T-helper 2 cell (primary cell): Measurements from ENCODE around the gene ARMS2.

Experiments used
- DNase-seq, 5 experiments: peaks; one replicate each; pipeline versions ENCODE4 v3.0.0 to v3.0.0-alpha.2; 2012 to 2022

ARMS2 gene

DNA sequence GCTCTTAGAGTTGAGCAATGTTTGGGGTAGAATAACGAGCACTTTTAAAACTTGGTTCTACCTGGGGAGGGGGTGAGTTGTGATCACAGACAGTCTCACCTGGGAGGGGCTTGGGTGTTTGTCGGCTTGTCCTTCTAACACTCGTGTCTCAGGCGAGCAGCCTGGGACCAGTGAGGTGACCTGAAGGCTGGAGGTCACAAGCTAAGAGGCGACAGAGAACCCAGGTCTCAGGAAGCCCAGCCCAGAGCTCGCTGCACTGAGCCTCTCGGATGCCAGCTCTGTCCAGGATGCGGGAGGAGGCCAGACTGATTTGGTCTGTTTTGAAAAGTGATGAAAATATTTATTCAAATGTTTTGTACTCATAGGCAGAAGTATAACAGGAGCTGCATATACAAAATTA, 18.7 kb downstream of the ARMS2 start:
- no peak for DNase-seq

DNA sequence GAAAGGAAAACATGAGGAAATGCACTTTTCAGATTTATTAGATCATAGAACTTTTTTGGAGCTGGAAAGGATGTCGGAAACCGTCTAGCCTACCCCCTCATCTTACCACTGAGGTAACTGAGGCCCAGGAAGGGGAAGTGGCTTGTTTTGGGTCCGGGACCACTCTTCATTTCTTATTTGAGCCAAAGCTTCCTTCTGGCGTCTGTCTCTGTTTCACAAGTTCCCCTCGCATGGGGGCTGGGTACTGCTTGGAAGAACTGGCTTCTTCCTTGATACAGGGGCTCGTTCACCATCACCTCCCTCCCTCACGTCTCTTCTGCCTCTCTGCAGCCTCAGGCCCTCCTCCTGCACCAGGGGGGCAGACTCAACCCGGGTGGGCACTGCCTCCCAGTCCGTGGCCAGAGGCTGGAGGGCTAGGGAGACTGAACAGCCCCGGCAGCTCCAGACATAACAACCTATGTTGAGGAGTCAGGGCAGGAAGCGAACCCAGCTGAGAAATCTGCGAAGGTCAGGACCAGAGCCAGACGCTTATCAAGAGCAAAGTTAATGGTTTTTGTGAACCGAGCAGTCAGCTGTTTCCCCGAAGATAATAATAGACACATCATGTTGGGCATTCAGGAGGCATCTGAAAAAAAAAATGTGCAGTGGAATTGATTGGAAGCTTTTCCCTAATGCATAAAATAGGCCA, 19.8 kb downstream of the ARMS2 start:
- DNase-seq: no peak

DNA sequence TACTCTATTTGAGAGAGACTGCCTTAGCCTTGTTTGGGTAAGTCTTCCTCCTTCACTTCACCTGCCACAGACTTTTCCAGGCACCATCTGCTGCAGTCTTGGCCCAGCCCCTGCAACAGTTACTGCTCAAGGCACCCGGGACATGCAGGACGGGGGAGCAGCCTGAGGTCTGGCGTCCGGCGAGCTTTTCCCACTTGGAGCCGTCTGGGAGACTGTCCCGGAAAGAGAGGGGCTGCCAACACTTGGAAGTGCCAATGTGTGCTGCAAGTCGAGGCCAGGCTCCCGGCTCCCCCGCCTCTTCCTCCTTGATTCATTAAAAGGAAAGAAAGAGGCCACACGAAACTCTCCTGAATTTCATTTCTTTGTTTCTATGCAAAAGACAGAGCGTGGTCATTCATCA, 20.6 kb downstream of the ARMS2 start:
- DNase-seq: no peak

DNA sequence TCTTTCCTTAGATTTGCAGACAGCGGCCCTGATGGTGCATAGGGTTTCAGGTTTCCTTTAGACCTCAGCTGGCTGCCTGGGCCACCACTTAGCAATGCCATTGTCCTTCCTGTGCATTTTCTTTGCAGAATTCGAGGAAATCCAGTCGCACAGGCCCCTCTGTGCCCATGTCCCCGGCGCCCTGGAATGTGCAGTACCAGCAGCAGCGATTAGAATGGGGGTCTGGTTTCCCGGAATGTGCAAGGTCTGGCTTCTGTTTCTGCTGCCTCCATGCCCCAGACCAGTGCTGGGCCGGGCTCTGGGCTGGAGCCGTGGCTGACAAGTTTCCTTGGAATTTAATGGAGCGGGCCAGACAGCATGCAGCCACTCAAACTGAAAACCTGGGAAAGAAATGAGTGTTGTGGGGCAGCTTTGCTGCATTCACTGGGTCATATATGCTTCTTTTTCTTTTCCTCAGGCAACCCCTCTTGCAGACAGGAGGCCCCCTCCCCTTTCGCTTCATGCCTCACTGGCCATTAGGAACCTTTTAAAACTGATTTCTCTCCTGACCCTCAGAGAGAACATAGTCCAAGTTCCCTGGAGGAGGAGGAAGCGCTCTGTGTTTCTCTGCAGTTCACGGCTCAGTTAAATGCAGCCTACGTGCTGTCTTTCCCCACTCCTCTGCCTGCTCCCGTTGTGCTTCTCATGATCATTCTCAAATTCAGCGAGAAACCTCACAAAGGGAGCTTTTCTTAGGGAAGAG, 21.3 kb downstream of the ARMS2 start:
- no peak for DNase-seq

DNA sequence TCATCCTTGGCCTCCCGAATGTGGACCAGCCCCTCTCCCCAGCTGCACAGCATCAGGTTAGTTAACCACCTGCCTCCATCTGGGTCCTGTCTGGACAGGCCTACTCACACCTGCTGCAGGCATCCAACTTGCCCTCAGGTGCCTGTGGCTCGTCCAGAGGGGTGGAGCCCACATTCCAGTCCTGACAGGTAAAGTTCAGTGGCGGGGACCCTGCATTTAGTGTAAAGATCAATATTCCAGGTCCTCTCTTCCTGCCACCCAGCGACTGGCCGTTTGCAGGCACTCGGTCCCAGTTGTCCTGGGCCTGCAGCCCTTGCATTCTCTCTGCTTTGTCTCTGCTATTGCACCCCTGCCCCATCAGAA, 21.9 kb downstream of the ARMS2 start:
- DNase-seq: no peak

DNA sequence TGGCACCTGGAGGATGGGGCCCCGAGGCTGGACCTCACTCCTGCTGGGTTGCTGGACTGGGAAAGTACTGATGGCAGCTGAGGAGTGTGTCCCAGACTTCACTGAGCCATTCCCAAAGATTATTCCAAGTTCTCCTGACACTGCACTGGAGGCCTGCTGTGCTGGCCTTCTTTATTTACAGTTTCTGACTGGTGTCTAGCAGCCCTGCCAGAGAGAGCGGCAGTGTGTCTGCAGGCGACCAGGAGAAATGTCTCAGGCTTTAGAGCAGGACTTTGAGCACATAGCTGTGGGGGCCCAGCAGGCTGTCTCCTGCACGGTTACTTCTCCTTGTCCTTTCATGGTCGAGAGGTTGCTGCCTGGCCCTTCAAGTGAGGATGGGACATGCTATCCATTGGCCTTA, 23.0 kb downstream of the ARMS2 start:
- no peak for DNase-seq

DNA sequence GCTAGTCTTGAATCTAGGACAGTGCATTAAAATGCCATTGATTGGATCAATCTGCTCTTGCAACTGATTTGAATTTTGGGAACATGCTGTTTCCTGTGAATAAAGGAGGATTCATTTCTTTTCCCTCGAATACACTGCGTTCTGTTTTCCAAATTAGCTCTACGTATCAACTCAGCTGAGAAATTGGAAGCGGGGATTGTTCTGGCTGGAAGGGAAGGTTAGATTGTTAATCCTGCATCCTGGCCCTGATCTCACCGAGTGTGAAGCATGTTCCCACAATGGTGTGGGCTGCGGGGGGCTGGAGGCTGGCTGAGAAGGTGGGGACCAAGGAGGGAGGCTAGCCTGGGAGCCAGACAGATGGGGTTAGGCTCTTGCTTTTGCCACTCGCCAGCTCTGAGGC, 24.5 kb downstream of the ARMS2 start:
- DNase-seq: no peak

DNA sequence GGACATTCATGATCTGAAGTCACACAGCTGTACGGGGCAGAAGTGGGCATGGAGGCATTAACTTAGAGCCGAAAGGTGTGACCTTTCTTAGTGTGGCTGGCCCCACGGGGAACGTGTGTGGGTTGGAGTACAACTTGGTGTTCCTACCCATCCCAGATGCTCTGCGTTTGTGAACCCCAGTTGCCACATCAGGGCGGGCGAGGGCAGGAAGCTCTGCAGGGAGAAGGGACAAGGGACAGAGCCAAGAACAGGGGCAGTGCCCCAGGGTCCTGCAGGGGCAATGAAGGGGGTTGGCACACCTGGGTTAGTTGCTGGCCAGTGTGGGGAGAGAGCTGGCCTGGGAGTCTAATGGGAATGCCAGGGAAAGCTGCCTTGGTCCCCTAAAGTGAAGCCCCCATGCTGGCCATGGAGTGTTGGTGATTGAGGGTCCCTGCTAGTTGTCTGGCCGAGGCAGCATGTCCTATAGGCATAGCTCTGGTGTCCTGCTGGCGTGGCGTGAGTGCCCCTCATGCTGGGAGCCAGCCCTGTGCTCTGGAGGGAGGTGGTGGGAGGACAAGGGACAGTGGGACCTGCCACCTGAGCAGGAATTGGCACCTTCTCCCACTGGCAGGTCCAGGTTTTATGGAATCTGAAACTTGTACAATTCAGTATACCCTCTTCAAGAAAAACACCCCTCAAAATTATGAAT, 25.8 kb downstream of the ARMS2 start:
- no peak for DNase-seq

DNA sequence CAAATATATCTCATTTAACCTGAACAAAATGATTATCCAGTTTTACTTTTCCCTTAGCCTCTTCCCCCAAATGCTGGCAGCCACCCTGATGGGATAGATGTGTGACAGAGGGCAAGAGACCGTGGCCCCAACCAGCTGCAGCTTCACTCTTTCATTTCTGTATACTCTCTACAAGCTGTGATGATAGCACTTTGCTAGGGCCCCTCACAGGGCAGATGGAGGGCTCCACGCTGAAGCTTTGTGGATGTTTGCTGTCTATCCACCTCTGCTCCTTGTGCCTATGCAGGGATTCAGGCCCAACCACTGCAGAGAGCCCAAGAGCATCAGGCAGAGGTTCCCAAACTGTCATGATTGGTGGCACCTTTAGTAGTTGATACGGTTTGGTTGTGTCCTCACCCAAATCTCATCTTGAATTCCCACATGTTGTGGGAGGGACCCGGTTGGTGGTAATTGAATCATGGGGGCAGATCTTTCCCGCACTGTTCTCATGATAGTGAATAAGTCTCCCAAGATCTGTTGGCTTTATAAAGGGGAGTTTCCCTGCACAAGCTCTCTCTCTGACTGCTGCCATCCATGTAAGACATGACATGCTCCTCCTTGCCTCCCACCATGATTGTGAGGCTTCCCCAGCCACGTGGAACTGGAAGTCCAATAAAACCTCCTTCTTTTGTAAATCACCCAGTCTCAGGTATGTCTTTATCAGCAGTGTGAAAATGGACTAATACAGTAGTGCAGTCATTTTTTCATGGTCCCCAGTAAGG, 27.0 kb downstream of the ARMS2 start:
- no peak for DNase-seq

DNA sequence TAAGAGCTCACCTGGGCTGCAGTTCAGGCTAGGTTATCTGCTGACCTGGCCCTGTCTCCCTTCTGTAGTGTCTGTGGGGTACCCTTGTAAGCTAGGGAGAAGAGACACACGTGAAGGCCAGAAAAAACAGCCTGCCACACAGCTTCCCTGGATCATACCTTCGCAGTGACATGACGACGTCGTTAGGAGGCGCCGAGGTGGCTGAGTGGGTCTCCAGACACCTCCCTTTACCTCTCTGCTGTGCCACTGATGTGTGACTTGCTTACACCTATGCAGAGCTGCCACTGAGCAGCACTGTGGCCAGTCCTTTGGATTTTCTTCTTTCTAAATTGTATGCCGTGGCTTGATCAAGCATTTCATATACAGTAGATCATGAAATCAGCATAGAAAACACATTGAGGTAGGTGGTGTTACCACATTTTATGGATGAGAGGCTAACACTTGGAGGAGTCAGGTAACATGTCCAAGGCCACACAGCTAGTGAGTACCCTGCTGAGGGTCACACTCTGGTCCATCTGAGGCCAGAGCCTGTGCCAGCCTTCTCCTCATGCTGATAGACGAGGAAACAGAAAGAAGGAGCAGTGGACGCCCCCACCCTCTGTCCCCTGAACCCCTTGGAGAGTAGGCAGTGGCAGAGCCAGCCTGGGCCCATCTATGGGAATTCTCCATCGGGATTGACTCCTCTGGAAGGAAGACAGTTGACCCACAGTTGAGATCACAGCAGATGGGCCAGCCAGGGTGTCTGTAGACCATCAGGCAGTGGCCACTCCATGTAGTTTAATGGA, 30.0 kb downstream of the ARMS2 start:
- DNase-seq: no peak

DNA sequence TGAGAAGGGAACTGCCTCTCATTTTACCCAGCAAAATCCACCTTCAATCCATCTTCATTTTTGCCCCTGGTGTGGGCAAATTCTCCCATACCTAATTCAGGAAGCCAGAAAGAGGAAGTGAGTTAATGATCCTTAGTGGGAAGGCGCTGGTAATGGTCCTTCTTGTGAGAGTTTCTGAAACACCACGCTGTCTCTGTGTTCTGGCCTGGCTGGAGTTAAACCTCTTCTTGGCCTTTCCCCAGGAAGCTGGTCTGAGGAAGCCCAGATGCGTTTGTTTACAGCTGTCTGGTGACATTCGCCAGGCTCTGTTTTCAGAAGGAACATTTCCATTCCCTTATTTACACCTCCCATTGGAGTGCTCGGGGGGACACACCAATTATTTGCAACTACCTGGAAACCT, 31.2 kb downstream of the ARMS2 start:
- no peak for DNase-seq

DNA sequence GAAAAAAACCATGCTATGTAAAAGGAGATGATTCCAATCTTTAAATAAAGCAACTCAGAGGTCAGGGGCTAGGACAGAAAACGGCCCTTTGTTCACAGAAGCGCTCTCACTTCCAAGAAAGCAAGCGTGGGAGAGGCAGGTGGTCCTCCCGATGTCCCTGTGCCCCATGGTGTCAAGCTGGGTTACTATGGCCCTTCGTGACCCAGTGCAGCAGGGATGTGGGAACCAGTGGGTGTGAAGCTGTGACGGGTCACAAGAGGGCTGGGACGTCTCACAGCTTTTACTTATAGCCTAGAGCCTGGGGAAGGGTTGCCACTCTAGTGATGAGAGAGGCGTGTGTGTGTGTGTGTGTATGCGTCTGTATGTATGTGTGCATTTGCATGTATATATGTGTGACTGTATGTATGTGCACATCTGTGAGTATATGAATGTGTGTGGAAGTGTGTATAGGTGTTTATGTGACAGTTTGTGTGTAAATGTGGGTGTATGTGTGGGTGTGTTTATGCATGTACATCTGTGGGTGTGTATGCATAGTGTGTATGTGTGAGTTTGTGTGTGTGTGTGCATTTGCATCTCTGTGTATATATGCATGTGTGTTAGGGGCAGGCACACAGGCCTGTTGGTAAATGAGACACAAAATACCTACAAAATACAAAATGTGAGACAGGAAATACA, 32.1 kb downstream of the ARMS2 start:
- no peak for DNase-seq

DNA sequence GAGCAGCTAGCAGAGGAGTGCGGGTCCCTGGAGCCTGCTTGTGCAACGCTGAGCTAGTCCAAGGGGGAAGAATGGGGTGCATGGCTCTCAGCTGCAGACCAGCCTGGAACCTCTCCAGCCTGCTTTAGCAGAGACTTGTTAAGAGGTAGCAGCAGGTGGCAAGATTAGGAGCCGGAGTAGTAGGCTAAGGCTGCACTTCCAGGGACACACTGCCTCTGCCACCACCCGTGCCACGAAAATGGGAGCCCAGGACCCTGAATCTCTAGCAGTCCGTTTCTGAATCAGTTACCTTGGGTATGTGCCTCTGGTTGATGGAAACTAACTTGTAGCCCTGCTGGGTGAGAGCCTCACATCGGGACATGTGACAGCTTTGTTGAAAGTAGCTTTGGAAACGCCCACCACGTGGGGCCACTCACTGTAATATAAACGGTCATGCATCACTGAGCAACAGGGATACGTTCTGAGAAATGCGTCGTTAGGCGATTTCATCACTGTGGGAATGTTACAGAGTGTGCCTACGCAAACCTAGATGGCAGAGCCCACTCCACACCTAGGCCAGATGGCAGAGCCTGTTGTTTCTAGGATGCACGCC, 32.8 kb downstream of the ARMS2 start:
- DNase-seq: no peak

DNA sequence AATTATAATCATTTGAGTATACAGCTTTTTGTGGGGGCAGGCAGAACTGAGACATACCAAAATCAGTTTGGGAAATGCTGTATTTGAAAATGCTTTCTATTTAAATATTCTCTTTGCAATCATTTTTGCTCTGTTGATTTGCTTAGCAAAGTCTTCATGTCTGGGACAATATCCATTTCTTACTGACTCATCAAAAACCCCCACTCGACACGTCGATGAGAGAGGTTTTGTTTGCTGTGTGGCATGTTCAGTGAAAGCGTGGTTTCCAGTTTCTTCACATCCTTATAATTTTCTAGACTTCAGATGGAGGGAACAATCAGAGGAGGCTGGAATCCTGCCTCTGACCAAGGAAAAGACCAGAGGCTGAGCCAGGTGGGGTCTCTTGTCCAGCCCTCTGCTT, 35.8 kb downstream of the ARMS2 start:
- DNase-seq: peak in 1 of 5 experiments; percentile 12

DNA sequence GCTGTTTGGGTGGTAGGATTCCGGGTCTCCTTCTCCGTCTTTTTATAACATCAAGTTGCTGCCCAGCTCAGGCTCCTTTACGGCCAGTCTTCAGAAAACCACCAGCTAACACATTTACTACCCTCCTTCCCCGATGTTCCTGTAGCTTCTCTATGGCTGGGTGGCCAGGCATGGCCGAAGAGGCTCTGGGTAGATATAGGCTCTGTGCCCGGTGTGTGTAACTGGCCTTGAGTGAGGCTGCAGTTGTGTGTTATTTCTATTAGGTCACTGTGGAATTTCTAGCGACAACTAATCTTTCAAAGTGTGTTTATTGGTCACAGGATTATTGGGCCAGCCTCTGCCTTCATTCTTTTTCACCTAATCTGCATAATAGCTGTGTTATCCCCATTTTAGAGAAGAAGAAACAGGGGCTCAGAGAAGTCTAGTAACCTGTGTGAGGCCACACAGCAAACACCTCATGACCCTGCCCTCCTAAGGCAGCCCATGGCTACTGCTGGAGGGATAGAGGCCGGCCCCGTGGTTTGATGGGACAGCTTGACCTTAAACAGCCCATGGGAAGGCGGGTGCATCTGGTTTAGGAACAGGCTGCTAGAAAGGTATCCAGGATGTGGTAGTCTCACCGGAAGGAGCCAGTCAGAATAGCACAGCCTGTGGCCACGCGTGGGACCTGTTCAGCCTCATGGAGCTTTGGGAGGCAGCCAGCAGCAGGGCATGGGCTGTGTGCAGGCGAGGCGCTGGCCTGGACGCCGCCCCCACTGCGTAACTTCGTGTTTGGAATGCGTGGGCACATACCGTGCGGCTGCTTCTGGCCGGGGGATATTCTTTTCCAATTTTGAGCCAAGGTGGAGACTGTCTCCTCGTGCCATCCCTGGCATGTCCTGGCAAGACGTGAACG, 36.6 kb downstream of the ARMS2 start:
- peak in 3 of 5 experiments; percentile 17 to 73 (median 35) for DNase-seq

DNA sequence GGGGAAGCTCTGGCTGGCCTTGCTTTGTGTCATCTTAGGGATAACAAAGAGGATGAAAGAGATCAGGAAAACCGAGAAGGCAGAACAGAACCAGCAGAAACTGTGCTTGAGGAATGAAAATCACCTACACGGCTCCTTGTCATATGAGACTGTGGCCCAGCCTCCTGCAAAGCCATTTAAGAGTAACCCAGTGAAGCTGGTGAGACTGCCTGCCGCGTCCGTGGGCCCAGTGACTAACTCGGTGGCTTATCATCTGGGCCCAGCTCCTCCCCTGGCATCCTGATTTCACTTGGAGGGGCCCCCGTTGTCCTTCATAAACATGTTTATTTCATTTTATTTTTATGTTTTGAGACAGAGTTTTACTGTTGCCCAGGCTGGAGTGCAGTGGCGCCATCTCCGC, 37.6 kb downstream of the ARMS2 start:
- DNase-seq: no peak

DNA sequence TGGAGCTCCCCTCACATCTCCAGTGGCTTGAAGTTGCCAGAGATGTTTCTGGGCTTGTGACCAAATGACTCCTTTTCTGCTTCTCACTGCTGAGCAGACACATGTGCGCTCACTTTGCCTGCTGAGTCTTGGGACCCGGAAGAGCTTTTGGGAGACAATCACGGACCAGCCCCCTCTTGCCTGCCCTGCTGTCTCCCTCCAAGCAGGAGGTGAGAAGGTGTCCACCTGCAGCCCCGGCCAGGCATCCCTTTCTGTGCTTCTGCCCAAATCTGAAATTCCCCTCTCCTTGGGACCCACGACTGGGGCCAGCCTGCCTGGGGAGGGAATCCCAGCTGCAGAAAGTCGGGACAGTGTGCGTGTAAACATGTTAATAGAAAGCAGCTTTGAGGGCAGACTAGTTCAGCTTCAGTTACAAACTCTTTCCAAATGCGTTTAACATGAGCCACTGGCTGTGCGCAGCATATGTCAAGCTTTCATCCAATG, 38.6 kb downstream of the ARMS2 start:
- no peak for DNase-seq

DNA sequence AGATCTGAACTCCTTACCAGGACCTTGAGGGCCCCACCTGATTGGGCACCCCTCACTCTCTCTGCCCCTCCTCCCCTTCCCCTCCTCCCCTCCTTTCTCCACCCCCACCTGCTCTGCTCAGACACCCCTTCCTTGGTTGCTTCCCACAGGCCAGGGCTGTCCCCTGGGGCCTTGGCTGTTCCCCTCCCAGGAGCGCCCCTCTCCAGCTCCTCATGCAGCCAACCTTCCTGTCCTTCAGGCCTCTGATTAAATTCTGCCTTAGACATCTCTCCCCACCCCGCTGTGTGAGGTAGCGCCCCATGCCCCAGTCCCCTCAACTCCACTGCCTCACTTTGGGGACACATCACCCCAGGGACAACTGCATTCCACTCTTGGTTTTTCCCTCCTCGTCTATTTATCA, 39.3 kb downstream of the ARMS2 start:
- no peak for DNase-seq

DNA sequence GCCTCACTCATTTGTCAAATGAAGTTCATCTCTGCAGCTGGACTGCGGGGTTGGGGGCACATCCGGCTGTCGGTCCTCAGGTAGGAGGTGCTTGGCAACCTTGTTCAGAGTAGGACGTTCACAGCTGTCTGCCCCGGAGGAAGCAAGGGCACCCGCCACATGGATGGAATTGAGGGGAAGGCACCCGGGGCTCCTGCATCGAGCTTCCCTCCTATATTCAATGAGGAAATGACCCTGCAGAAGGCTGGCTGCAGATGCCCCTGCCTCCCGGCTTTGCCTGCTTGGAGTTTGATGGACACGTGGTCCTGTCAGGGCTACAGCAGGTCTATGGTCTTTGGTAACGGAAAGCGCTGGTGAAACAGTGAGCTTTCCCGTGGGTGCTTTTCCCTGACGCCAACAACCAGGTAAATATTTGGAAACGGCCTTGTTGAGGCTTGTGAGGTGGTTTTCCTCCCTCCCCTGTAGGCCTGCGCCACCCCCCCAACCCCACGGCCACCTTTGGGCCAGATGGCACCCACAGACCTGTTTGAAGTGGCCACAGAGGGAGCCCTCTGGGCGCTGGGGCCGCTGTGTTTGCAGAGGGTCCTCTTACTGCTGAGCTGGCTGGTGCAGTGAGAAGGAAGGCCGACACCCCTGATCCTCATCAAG, 39.8 kb downstream of the ARMS2 start:
- no peak for DNase-seq

DNA sequence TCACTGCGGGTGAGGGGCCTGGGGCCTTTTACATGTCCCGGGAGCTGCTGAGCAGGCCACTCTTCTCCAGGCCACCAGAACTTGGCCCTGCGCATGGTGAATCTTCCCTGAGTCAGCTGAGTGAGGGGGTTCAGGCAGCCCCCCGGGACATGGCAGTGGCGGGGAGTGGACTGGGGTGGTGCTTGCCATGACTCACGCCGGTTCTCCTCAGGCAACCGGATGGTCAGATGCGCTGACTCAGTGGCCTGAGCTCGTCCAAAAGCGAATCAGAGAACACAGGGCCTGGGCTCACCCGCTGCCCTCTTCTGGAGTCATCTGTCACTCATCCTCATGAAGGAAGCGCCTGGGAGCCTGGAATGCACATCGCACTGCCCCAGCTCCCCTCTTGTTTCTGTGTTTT, 40.4 kb downstream of the ARMS2 start:
- DNase-seq: no peak
